A172 (cell line): Measurements from ENCODE around the gene TRIM43B. TPM values are rescaled to one million over a fixed set of nuclear protein-coding genes. Genes with fewer than 3 reads are reported as not detected.
"Not testable (repeated sequence)": the region's sequence is repeated elsewhere in the genome, so short reads cannot be mapped to it uniquely, and the experiment has no call there.

Experiments used
- DNase-seq: peaks from one replicate; pipeline ENCODE4 v3.0.0-alpha.2; 2015; ENCODE audit warnings: low spot score
- total RNA-seq: library from RNA; depleted of rRNA; stranded (reverse); fragments of >200 nt; shearing (Covaris generic); gene quantifications from 2 replicates; pipeline ENCODE4 v1.2.3, GENCODE V29; 2014; rRNA removed

TRIM43B gene
- total RNA-seq, 1 experiment from 2014 or later = not detected

DNA sequence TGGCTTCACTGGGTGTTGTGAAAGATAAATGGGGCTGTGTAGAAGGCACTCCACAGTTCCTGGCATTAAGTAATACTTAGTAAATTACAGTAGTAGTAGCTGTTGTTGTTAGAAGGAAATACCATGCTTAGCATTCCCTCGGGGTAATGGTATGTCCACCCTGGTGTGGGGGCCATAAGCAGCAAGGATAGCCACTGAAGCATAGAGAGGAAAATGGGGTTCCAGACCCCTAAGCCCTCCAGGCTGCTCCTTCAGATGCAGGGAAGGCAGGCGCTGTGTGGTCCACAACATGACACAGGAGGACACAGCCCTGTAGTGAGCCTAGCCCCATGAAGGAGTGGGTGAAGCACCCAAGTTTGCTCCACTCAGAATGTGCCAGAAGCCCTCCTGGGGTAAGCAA is 50.6 kb downstream of the TRIM43B start:
- not testable (repeated sequence) for DNase-seq

DNA sequence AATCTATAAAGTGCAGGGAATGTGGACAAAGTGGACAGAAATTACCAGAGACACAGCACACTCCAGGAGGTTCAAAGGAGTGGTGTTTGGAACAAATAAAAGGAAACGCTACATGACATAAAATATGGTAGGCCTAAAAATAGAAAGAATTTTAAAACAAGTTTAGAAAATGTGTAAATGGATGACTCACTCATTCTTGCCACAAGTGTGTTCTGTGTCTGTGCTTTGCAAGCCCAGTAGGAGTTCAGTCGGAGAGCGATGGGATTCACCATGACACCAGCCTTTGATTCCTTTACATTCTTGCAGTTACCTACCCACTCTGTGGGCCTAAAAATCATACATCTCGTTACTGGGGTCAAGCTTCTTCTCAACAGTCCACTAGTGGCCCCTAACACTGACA is 51.2 kb downstream of the TRIM43B start:
- DNase-seq = not testable (repeated sequence)

DNA sequence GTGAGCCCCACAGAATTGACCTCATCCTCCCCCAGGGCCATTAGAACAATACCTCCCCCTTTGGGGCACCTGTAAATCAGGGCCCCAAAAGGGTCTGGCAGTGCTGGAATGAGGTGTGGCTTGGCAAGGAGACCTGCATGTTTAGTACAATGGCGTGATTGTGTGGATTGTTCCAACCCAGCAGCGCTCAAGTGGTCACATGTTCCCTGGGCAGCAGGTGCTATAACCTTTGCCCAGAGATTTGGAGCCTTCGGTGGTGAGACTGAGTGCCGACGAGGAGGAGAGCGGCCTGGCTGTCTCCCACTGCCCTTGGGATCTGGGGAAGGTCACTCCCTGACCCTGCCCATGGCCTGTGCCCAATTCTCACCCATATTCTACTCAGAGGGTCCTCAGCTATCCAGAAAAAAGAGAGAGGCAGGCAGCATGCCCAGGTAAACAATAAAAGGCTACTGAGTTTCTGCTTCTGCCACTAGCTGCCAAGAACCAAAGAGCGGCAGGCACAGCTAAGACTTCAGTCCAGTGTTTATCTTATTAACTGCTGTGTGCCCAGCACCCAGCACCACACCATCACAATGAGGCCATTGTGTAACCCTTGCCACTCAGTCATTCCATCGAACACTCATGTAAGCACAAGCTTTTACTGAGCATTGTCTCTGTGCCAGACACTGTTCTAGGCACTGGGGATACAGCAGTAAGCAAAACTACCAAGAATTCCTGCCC is 54.6 kb downstream of the TRIM43B start:
- not testable (repeated sequence) for DNase-seq

DNA sequence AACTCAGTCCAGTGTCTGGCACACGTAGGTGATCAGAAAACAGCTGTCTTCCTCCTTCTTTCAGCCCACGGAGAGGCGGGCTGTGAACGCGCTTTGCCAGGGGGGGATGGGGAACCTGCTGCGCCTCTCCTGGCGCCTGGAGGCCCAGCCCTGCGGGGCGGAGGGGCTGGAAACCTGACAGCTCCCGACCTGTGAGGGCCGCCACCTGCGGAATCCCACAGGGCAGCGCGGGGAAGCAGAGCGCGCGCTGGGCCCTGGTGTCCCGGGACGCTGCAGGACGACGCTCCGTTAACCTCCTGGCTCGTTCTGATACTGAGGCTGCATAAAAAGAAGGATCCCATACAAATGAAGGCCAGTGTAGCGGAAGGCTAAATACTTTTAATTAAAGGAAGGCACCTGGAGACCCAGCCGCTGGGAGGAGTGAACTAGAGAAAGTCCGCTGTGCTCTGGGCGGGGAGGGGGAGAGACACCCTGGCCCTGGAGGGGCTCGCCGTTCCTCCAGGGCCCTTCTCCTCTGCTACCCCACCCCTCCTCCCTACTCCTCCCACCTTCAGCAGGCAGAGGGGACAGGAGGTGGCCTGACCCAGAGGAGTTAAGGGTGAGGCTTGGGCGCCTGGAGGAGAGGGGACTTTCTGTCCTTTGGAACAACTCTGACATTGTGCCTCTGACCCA is 57.2 kb downstream of the TRIM43B start:
- not testable (repeated sequence) for DNase-seq

Other genes starting within 250 kb of the TRIM43B start
- gene PROM2, start 210.3 kb downstream of the TRIM43B start, total RNA-seq = 0.31 and 1.3 TPM in 2 replicates
- gene KCNIP3, start 187.4 kb downstream of the TRIM43B start, total RNA-seq = 3.8 and 7.3 TPM in 2 replicates
- gene FAHD2A, start 82.0 kb downstream of the TRIM43B start, total RNA-seq = 43.5 and 55.3 TPM in 2 replicates
- not detected in 2 replicates for gene TRIM43, start 107.2 kb upstream of the TRIM43B start, total RNA-seq